ENCODE data around the gene BHLHA15. TPM values are rescaled to one million over a fixed set of nuclear protein-coding genes. Genes with fewer than 3 reads are reported as not detected.

BHLHA15 gene
- total RNA-seq, 2 experiments from 2014 or later, result not detected

GRCh38 chr7:98250789-98251188 lies 39.5 kb downstream of the BHLHA15 start:
- Histone ChIP-seq H3K36me3 (ENCODE audit: insufficient read depth, low read length) (peaks cover 16% of the 10 kb centered on the region), H3K4me3 (ENCODE audit: low read length) (peak overlapping the region; percentile 90), H3K4me1 (ENCODE audit: insufficient read depth, low read length) (peaks cover 71% of the 10 kb centered on the region), H3K27ac (ENCODE audit: low read depth in 1 of 2, low read length in 2 of 2) (peak overlapping the region; percentile 85 to 93), H3K27me3 (ENCODE audit: control insufficient read depth in 1 of 2, insufficient read depth in 2 of 2, low read length in 2 of 2) (no peaks in the 10 kb centered on the region), H3K9me3 (ENCODE audit: control insufficient read depth in 1 of 2, insufficient read depth in 1 of 2, low read length in 2 of 2) (no peaks in the 10 kb centered on the region)
- peak overlapping the region; percentile 98 for H3K27ac Mint-ChIP-seq
- ChIA-PET CTCF (no interaction called here), POLR2A (interaction anchor here (0.6 to 5.0 kb wide), 21 partner anchors 11 to 1308 kb away, joined by 3 to 65 read pairs (median 4); partner anchors contain the start of genes BAIAP2L1, BHLHA15, BRI3 and SDHAF3)
- peaks cover 63% of the 10 kb centered on the region for H3K4me1 Mint-ChIP-seq (ENCODE audit: low read depth)
- intact Hi-C loops (cut with DNase I, micrococcal nuclease), result loop anchor here (1.0 to 10.0 kb wide), 8 partner anchors 30 to 1136 kb away; partner anchors contain the start of genes BHLHA15 (in 1 of the 2), BRI3 (in 1 of the 2), LMTK2 (in 1 of the 2) and SDHAF3 (in 1 of the 2)
- DNase-seq, result peak; percentile 17 to 81 (median 43)
- ATAC-seq (ENCODE audit: poor library complexity), result peak; percentile 39
- TF ChIP-seq CTCF (IDR thresholded peaks at IDR 0.05), result no peak
- no peaks in the 10 kb centered on the region for H3K9me3 Mint-ChIP-seq
- peaks cover 60% of the 10 kb centered on the region for H3K36me3 Mint-ChIP-seq (ENCODE audit: low read depth)
- H3K27me3 Mint-ChIP-seq, result no peaks in the 10 kb centered on the region
- peak overlapping the region; percentile 94 for H3K4me3 Mint-ChIP-seq

- DNase-seq (peak; percentile 31 to 86 (median 48)), ATAC-seq (ENCODE audit: poor library complexity) (peak; percentile 75)
- H3K9me3 ChIP-seq (ENCODE audit: control insufficient read depth in 1 of 2, insufficient read depth in 1 of 2, low read length in 2 of 2), result no peaks in the 10 kb centered on the region
- H3K27me3 Mint-ChIP-seq, result no peaks in the 10 kb centered on the region
- peak overlapping the region; percentile 90 for H3K4me3 ChIP-seq (ENCODE audit: low read length)
- H3K27me3 ChIP-seq (ENCODE audit: control insufficient read depth in 1 of 2, insufficient read depth in 2 of 2, low read length in 2 of 2), result no peaks in the 10 kb centered on the region
- intact Hi-C loops (cut with DNase I, micrococcal nuclease), result loop anchor here (1.0 to 10.0 kb wide), 8 partner anchors 29 to 1136 kb away; partner anchors contain the start of genes BHLHA15 (in 1 of the 2), BRI3 (in 1 of the 2), LMTK2 (in 1 of the 2) and SDHAF3 (in 1 of the 2)
- no peak for TF ChIP-seq CTCF (IDR thresholded peaks at IDR 0.05)
- peaks cover 61% of the 10 kb centered on the region for H3K36me3 Mint-ChIP-seq (ENCODE audit: low read depth)
- H3K36me3 ChIP-seq (ENCODE audit: insufficient read depth, low read length), result peaks cover 17% of the 10 kb centered on the region
- H3K4me1 Mint-ChIP-seq (ENCODE audit: low read depth), result peaks cover 64% of the 10 kb centered on the region
- POLR2A ChIA-PET, result interaction anchor here (0.6 to 5.0 kb wide), 20 partner anchors 11 to 1307 kb away, joined by 3 to 65 read pairs (median 4); partner anchors contain the start of genes BAIAP2L1, BHLHA15, BRI3 and SDHAF3
- H3K27ac ChIP-seq (ENCODE audit: low read depth in 1 of 2, low read length in 2 of 2), result peak overlapping the region; percentile 85 to 93
- H3K4me3 Mint-ChIP-seq, result peak overlapping the region; percentile 94
- peak overlapping the region; percentile 98 for H3K27ac Mint-ChIP-seq
- no peaks in the 10 kb centered on the region for H3K9me3 Mint-ChIP-seq
- CTCF ChIA-PET, result no interaction called here
- peaks cover 68% of the 10 kb centered on the region for H3K4me1 ChIP-seq (ENCODE audit: insufficient read depth, low read length)
Observed at GRCh38 chr7:98251231-98251600, 40.0 kb downstream of the BHLHA15 start.

GRCh38 chr7:98251601-98252424 lies 40.6 kb downstream of the BHLHA15 start, which contains the start of gene TECPR1:
TSS of gene TECPR1 (minus strand) at chr7:98252232. CDS start at chr7:98246146, 6,086 bp downstream.
- H3K4me1 ChIP-seq (ENCODE audit: insufficient read depth, low read length), result peaks cover 67% of the 10 kb centered on the region
- Mint-ChIP-seq H3K4me1 (ENCODE audit: low read depth) (peaks cover 70% of the 10 kb centered on the region), H3K27ac (peak within 1 kb of the TSS; percentile 98), H3K9me3 (no peaks in the 10 kb centered on the region), H3K27me3 (no peaks in the 10 kb centered on the region), H3K36me3 (ENCODE audit: low read depth) (peaks cover 67% of the 10 kb centered on the region), H3K4me3 (peak within 1 kb of the TSS; percentile 94)
- no peaks in the 10 kb centered on the region for H3K9me3 ChIP-seq (ENCODE audit: control insufficient read depth in 1 of 2, insufficient read depth in 1 of 2, low read length in 2 of 2)
- ChIA-PET POLR2A (interaction anchor here (0.6 to 5.0 kb wide), 18 partner anchors 12 to 1307 kb away, joined by 3 to 65 read pairs (median 6); partner anchors contain the start of genes BHLHA15, BRI3, SDHAF3 and TRRAP), CTCF (no interaction called here)
- H3K4me3 ChIP-seq (ENCODE audit: low read length), result peak within 1 kb of the TSS; percentile 90
- peaks cover 23% of the 10 kb centered on the region for H3K36me3 ChIP-seq (ENCODE audit: insufficient read depth, low read length)
- intact Hi-C loops (cut with DNase I, micrococcal nuclease), result loop anchor here (1.0 to 10.0 kb wide), 8 partner anchors 28 to 1137 kb away; partner anchors contain the start of genes BHLHA15 (in 1 of the 2), BRI3 (in 1 of the 2), LMTK2 (in 1 of the 2) and SDHAF3 (in 1 of the 2)
- ATAC-seq (ENCODE audit: poor library complexity) (peak; percentile 70), DNase-seq (peak; percentile 68 to 94 (median 81))
- peak within 1 kb of the TSS; percentile 85 to 93 for H3K27ac ChIP-seq (ENCODE audit: low read depth in 1 of 2, low read length in 2 of 2)
- H3K27me3 ChIP-seq (ENCODE audit: control insufficient read depth in 1 of 2, insufficient read depth in 2 of 2, low read length in 2 of 2), result no peaks in the 10 kb centered on the region
- no peak for TF ChIP-seq CTCF (IDR thresholded peaks at IDR 0.05)
